Measurements from ENCODE around the gene CRYGN.

DNA sequence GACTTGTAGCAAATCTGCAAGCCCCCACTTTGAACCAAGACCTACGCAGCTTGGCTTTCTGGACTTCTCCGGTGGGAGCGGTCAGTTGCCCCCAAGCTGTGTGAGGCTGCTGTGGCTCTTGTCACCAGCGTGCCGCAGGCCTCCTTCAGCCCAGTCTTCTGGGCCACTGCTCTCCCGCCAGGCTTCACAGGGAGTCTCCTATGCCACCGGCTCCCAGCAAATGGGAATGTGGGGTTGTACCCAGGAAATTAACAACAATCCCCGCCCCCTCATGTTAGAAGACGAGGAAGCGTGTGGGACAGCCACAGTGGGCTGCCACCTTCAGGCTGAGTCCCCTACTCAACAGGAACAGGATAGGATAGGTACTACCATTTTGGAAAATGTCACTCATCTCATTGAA, 34.4 kb downstream of the CRYGN start:
- TF ChIP-seq, protein P1, sequence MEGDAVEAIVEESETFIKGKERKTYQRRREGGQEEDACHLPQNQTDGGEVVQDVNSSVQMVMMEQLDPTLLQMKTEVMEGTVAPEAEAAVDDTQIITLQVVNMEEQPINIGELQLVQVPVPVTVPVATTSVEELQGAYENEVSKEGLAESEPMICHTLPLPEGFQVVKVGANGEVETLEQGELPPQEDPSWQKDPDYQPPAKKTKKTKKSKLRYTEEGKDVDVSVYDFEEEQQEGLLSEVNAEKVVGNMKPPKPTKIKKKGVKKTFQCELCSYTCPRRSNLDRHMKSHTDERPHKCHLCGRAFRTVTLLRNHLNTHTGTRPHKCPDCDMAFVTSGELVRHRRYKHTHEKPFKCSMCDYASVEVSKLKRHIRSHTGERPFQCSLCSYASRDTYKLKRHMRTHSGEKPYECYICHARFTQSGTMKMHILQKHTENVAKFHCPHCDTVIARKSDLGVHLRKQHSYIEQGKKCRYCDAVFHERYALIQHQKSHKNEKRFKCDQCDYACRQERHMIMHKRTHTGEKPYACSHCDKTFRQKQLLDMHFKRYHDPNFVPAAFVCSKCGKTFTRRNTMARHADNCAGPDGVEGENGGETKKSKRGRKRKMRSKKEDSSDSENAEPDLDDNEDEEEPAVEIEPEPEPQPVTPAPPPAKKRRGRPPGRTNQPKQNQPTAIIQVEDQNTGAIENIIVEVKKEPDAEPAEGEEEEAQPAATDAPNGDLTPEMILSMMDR (optimal IDR thresholded peaks at IDR 0.05 in 1 of 3, IDR thresholded peaks at IDR 0.05 in 1 of 3, conservative IDR thresholded peaks at IDR 0.05 in 1 of 3; ENCODE audit: extremely low read depth in 1 of 3, insufficient read depth in 2 of 3, low read length in 3 of 3), result no peak
- no peak for TF ChIP-seq EZH2 (IDR thresholded peaks at IDR 0.05; ENCODE audit: low read length)

All from keratinocyte (primary cell).